H1 (cell line): ENCODE measurements around the gene OR2V1. TPM values are rescaled to one million over a fixed set of nuclear protein-coding genes. Genes with fewer than 3 reads are reported as not detected.
A peak's percentile ranks its signal among the peaks of the same experiment; 100 is the strongest.

ENCODE experiments used
- CEBPB ChIP-seq: IDR thresholded peaks from 2 replicates; pipeline ENCODE4 v1.6.1; 2012; ENCODE audit warnings: low read depth, low read length
- JUND ChIP-seq: IDR thresholded peaks from 2 replicates; pipeline ENCODE4 v1.6.1; 2011; ENCODE audit warnings: mild to moderate bottlenecking, improper control_type of control experiment, low read length
- polyA plus RNA-seq, 7 experiments: library from polyadenylated mRNA; depleted of rRNA in 3 of 7; stranded (reverse) in 5 of 7; unstranded in 2 of 7; fragments of >200 nt in 5 of 7; fragments of 200-250 nt in 2 of 7; gene quantifications; 1 replicate in 5 of 7; 2 replicates in 1 of 7; 4 replicates in 1 of 7; pipeline versions ENCODE4 v1.2.1 to v1.2.3, GENCODE V29; 2011 to 2013; ENCODE audit warnings: missing spikeins in 2 of 7, mixed read lengths in 2 of 7
- total RNA-seq: library from RNA; stranded (reverse); fragmentation: NEBNext Ultra II Directional; extraction: Animal tissue kit (Norgen Biotek cat#: 25700); gene quantifications from 2 replicates; pipeline ENCODE4 v1.2.1, GENCODE V29; 2021
- TF ChIP-seq, protein P1 (sequence below), 3 experiments: IDR thresholded peaks; 1 replicate in 2 of 3; 2 replicates in 1 of 3; pipeline versions ENCODE4 v1.5.1 to v1.6.1; 2011; ENCODE audit warnings: low read length in 3 of 3, mild to moderate bottlenecking in 3 of 3, inconsistent platforms in 2 of 3, low read depth in 1 of 3, moderate library complexity in 1 of 3; ENCODE audit not compliant: insufficient read depth in 1 of 3; ENCODE audit errors: control extremely low read depth in 1 of 3

OR2V1 gene
- total and polyA plus RNA-seq, 2 of the 8 experiments (the other 6 are each of a cell fraction or from before 2014, with no cell fraction given): not detected

DNA sequence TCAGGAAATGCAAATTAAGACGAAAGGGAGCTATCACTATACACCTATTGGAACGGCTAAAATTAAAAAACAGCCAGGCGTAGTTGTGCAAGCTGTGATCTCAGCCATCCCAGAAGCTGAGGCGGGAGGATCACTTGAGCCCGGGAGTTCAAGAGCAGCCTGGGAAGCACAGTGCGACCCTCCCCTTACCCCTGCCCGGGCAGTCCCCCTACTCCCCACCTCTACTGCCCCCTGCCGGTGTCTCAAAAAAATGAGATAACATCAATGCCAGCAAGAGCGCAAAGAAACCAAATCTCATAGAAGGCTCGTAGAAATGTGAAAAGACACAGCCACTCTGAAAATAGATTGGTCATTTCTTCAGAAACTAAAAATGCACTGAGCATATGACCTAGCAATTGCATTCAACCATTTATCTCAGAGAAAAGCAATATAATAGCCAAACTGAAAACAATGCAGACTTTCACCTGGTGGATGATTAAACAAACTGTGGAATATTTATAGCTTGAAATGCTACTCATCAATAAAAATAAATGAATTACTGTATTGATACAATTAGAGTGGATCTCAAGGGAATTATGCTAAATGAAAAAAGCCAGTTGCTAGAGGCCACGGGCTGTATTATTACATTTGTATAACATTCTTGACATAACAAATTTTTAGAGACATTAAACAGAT lies 37.0 kb upstream of the OR2V1 start (continued):
- no peak for TF ChIP-seq JUND
- peak; percentile 57; the same call in 1 of the 2 replicates for TF ChIP-seq CEBPB
- TF ChIP-seq, protein P1, sequence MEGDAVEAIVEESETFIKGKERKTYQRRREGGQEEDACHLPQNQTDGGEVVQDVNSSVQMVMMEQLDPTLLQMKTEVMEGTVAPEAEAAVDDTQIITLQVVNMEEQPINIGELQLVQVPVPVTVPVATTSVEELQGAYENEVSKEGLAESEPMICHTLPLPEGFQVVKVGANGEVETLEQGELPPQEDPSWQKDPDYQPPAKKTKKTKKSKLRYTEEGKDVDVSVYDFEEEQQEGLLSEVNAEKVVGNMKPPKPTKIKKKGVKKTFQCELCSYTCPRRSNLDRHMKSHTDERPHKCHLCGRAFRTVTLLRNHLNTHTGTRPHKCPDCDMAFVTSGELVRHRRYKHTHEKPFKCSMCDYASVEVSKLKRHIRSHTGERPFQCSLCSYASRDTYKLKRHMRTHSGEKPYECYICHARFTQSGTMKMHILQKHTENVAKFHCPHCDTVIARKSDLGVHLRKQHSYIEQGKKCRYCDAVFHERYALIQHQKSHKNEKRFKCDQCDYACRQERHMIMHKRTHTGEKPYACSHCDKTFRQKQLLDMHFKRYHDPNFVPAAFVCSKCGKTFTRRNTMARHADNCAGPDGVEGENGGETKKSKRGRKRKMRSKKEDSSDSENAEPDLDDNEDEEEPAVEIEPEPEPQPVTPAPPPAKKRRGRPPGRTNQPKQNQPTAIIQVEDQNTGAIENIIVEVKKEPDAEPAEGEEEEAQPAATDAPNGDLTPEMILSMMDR (IDR thresholded peaks at IDR 0.05; ENCODE audit: control extremely low read depth in 1 of 3, insufficient read depth in 1 of 3, low read depth in 1 of 3, low read length in 3 of 3): peak; percentile 64 to 69 (median 68)
